GM18526 (cell line): Measurements from ENCODE around the gene WWC1.

ENCODE experiments used
- POLR2A ChIP-seq: IDR thresholded peaks from 3 replicates; pipeline ENCODE4 v1.6.1; 2011; ENCODE audit not compliant: insufficient read length; ENCODE audit errors: extremely low read depth

Gene WWC1

DNA sequence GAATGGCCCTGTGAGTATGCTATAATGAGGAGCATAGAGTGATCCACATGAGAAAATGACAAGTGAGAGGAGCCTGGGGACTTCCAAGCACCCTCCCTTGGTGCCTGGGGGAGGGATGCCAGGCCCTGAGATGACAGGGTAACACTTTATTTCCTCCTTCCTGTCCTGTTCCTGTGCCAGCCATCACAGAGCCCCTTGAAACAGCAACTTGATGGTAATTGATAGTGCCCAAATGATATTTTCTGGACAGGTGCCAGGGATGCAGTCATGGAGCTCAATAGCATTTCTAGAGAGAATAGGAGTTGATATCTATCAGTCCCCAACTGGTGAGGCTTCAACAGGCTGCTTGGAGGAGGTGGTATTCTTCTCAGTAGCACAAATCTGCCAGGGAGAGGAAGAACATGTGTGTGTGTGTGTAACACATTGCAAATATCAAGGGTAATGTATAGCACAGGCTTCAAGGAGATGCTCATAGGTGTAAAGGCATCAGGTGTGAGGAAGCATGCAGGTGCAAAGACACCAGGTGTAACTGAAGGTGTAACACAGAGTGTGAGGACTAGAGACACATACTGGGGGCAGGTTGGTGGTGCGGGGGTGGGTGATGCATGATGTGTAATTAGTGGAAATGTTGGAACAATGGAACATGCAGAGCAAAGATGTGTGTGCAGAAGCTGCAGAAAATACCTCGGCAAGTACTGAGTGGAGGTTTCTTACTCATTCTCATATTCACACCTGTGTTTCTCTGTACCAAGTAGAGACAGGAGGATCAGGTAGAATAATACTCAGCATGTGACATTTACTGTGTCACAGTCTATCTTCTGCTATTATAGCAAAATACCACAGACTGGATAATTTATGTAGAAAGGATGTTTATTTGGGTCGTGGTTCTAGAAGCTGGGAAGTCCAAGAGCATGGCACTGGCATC is 18.1 kb upstream of the WWC1 start:
- TF ChIP-seq POLR2A: no peak

DNA sequence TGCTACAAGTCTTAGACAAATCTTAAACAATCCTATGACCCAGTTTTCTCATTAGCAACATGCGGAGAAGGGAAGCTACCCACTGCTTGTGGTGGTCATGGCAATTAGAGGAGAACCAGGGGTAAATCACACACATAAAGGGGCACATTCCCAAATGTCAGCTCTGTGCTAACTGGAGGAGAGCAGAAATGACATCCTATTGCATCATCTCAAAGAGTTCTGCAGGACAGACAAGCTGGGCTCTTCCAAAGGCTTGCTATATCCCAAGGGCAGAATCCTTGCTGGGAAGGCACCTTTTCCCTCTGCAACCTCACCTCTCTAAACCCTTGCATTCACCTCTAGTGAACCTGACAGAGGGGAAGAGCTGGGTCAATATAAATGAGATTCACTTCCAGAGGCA is 17.0 kb upstream of the WWC1 start:
- TF ChIP-seq POLR2A: no peak

DNA sequence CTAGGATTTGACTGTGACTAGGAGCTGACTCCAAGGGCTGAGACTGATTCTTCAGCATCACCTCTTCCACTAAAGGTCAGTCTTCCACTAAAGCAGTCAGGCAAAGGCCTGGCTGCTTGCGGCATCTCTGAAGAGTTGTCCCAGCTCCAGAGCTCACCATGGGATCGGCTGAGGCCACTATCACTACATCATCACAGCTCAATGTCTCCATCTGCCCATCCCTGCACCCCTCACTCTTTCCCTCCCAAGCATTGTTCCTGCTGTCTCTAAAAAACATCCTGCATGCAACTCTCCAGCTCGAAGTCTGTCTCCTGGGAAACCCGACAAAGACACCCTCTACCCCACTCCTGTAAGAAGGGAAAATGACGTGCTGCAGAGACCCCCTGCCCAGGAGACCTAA is 15.5 kb upstream of the WWC1 start:
- no peak for TF ChIP-seq POLR2A

DNA sequence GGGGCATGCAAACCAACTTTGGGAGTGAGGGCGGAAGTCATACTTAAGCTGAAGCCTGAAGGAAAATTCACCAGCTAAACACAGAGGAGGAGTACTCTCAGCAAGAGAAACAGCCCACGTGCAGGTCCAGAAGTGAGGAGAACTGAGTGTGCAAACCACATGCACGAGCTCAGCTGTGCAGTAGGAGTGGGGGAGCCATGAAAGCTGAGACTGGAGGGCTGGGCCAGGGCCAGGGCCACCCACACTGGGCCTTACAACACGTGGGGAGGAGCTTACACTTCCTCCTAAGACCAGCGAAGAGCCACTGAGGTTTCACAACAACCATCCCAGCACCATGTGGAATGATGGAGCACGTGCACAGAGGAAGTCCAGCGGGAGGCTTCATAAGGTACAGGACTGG is 9.3 kb upstream of the WWC1 start:
- no peak for TF ChIP-seq POLR2A

DNA sequence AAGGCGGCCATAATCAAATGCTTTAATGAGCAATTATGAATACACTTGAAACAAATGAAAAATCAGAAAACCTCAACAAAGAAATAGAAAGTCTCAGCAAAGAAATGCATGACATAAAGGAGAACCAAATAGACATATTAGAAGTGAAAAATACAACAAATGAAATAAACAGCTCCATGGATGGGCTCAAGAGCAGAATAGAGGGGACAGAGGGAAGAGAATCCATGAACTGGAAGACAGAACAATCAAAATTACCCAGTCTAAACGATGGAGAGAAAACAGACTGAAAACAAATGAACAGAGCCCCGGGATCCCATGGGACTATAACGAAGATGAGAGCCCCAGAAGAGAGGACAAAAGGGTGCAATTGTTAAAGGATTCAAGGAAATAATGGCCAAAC is 6.6 kb upstream of the WWC1 start:
- TF ChIP-seq POLR2A: no peak

DNA sequence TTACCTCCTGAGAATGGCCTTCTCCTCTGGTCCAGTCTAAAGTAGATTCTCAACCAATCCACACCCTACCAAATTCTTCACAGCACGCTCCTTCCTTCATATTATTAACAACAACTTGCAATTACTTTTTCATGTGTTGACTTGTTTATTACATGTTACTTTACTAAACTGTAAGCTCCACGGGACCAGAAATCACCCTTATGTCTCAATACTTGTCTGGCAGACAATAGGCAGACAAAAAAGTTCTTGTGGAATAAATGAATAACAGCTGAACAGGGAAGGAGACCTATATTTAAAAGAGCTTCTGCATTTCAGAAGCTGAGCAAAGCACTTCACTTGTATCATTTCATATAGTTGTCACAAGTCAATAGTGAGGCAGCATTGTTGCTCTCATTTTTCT is 5.7 kb upstream of the WWC1 start:
- no peak for TF ChIP-seq POLR2A

DNA sequence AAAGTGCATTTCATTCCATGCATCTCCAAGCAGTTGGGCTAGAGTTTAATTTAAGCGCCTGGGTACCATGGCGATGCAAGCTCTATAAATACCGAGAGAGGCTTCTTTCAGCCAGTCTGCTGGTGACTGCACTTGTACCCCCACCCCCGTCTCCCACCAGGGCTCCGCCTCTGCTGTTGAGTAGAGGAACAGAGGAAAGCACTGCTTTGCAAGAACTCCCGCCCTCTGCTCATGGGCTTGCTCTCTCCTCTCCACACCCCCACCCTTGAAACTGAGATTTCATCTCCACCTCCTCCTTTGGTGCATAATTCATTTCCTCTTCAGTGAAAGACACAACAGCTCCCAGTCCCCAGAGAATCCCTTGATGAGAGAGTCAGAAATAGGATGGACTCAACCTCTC is 5.1 kb upstream of the WWC1 start:
- no peak for TF ChIP-seq POLR2A

DNA sequence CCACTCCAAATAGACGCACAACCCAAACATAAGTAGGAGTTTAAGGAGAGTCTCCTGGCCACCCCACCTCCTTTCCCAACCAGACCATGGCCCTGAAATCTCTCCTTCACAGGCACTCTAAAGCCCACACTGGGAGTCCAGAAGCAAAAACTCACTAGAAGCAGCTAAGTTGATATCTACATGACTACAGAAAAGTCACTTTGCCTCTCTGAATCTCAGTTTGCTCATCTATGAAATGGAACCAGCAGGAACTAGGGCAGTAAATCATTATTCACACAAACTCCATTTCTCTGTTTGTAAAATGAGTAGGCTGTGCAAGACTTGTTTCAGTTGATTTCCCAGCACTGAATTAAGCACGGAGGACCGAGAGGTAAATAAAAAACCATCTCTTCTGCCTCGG is 4.1 kb upstream of the WWC1 start:
- no peak for TF ChIP-seq POLR2A

DNA sequence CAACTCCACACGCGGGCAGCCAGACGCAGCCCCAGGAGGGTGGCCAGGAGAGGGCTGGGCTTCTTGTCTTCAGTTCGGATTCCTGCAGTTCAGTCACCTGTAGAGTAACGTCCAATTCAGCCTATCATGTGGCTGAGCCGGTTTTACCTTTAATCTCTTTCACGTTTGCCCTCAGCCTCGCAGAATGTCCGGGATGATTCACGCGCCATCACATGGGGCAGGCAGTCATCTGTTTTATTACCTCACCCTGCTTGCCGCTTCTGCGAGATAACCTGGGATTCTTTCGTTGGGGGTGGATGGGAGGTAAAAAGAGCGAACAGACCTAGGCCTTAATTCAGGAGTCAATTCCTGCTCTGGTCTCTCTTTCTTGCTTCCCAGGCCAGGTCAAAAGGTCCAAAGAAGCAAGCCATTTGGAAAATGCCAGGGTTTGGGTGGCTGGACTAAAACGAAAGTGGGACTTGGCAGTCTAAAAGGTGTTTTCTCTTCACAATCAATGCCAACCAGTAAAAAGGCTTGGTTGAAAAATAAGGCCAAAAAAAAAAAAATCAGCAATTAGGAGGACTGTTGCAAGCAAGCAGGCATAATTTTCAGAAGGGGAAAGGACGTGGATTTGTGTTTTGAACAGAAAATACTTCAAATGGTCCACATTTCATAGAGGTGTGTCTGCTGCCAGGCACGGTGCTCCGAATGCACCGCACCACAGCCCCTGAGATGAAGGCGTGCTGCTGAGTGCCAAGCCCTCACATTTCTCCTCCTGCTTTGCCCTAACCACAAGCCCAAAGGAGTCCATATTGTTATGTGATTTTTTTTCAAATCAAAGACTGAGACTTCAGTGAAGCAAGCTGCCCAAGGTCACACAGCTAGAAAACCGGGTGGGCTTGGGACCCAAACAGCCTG is 2.8 kb upstream of the WWC1 start:
- TF ChIP-seq POLR2A: no peak

DNA sequence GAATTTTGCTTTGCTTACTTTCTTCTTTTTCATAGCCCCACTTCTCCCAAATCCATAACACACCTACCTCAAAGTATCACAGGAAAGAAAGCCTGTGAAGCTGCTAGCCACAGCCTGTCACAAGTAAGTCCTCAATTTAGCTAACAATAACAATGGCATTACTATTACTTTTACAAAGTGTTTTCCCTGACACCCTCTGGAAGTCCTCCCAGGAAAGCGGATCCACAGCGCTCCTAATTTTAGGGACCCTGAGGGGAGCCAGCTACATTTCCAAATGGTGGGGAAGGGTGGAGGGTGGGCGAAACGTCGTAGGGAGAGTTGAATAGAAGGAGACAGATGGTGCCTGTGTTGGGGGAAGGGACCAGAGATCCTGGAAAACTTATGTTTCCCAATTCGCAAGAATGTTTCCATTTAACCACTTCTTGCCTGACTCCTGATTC is 523 bp upstream of the WWC1 start:
- no peak for TF ChIP-seq POLR2A

DNA sequence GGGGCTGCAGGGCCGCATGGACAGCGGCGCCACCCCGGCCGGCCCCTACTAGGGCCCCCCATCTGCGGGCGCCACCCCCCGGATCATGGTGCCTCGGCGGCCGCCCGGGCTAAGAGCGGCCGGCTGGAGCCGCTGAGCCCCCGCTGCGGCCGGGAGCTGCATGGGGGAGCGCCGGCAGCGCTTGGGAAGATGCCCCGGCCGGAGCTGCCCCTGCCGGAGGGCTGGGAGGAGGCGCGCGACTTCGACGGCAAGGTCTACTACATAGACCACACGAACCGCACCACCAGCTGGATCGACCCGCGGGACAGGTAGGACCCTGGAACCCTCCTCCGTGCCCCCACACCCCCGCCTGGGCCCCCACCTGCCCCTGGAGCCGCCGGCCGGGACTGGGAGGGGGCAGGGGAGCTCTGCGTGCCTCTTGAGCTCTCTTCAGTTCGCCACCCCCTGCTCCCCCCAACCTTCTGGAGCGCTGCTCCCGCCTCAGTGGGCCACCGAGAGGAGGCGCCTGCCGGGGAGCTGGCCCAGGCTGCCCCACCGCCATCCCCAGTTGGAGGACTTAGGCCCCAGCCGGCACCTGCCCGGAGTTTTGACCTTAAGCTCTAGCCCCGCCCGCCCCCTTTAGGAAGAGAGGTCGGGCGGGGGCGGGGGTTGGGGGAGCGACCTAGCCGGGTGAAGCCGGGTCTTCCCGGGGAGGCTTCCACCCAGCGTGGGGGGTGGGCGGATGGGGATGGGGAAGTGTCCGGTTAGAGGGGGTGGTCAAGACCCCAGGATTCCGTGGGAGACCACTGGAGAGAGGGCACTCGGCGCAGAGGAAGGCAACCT is 730 bp downstream of the WWC1 start:
- TF ChIP-seq POLR2A: no peak

DNA sequence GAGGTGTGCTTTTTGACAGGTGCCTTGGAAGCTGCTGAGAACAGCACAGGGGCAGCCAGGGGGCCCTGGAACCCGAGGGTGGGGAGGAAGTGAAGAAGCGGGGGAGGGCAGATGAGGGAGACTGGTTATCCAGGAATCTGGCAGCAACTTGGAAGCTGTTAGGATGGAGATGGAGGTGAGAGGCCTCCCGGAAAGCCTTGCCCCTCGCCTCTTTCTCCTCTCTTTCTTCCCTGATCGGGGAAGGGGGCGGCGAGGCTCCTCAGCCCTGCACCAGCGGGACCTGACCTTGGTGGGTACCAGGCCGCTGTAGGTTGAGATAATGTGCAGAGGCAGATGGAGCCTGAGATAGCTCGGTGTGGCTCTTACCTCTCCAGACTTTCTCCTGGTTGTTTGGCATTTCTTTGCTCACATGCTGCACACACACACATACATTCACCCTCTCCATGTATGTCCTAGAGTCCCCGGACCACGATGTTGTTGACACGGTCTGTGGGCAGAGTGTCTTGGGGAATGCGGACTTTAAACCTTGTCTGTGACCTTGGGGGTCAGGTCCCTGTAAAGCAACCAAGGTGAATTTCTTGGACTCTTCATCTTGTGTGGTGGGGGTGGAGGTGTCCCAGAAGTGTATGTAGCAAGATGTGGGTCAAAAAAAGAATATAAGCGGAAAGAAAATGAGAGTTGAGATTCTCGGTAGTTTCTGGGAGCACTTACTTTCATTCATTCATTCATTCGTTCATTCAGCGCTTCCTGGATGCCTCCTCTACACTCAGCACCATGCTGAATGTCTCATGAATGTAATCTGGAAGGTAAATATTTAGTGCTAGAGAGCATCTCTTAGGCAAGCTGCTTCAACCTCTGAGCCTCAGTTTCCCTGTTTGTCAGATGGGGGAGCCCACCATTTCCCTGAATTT is 1.6 kb downstream of the WWC1 start:
- TF ChIP-seq POLR2A: no peak

DNA sequence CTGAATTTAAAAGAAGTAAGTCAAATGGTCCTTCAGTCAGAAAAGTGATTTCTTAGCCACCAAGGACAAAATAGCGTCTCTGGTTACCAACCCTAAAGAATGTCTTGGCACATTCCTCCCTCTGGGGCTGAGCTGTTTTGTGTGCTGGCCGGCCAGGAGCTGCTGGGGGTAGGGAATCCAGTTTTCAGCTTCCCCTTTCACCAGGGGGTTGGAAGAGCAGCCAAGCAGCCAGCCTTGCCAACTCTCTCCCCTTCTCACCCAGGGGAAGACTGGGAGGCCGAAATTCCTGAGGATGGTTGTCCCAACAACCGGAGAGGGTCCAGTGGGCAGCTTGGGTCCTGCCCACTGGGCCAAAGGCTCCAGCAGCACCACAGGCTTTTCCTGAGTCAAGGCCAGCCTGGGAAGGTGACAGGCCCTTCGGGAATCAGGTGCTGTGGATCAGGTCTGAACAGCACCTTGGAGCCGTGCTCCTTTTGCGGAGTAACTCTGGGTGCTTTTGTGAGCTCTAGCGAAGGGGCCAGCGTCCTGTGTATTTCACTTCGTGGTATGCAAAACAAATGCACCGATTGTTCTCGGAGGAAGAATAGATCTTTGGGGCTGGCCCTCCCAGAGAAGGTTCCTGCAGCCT is 4.2 kb downstream of the WWC1 start:
- TF ChIP-seq POLR2A: no peak

DNA sequence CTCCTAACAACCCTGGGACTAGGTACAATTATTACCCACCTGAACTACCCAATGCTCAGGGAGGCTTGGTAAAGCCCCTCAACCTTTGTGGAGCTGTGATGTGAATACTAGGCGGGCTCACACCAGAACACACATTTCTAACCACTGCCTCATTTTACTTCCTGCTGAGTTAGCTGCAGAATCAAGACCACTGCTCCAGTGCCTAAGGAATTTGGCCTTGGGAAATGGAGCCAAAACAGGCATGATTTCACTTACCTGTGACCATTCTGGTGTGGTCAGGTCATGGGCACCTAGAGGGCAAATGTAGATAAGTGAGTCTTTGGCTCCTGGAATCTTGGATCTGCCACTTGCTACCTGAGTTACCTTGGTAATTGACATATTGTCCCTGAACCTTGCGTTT is 5.2 kb downstream of the WWC1 start:
- TF ChIP-seq POLR2A: no peak

DNA sequence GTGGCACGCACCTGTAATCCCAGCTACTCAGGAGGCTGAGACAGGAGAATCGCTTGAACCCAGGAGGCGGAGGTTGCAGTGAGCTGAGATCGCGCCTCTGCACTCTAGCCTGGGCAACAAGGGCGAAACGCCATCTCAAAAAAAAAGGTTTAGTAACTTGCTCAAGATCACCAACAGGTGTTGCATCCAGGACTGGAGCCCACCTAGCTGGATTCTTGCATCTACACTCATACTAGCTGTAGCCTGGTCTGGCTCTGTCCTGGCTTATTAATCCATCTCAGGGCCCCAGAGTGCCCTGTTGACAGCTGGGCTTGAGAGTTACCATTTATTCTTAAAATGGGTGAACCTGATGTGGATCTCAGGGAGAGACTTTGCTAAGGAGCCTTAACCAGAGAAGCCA is 7.5 kb downstream of the WWC1 start:
- no peak for TF ChIP-seq POLR2A
